Peyer's patch (tissue), 4 donors: ENCODE measurements around the gene CALML3.
"Not testable (repeated sequence)": the region's sequence is repeated elsewhere in the genome, so short reads cannot be mapped to it uniquely, and the experiment has no call there.

ENCODE experiments used
- CTCF ChIP-seq, 6 experiments: fragments of 450-650 bp in 4 of 6; fragments of 200-600 bp in 2 of 6; sonication (generic) in 1 of 6; IDR thresholded peaks; one replicate each; pipeline ENCODE4 v1.5.1; 2017 to 2019; ENCODE audit warnings: antibody characterized with exemption in 6 of 6, mild to moderate bottlenecking in 3 of 6, moderate library complexity in 1 of 6
- POLR2A ChIP-seq, 2 donors: fragments of 450-650 bp; IDR thresholded peaks; one replicate each; pipeline ENCODE4 v1.5.1; 2017; ENCODE audit warnings: antibody characterized with exemption in 2 of 2, mild to moderate bottlenecking in 2 of 2, moderate library complexity in 2 of 2

- TF ChIP-seq CTCF, POLR2A (IDR thresholded peaks at IDR 0.05): not testable (repeated sequence)
These were observed 49.7 kb upstream of the CALML3 start for GRCh38 chr10:5475088-5475487.
